ENCODE results near the gene COL4A2.

COL4A2 gene

GRCh38 chr13:110336681-110337080, 29.6 kb downstream of the COL4A2 start:
- no peak for TF ChIP-seq CTCF (IDR thresholded peaks at IDR 0.05; ENCODE audit: low read depth, low read length, missing control alignments)
- H3K4me3 ChIP-seq (replicated peaks; ENCODE audit: low read depth, low read length): no peak overlapping the region
- DNase-seq (ENCODE audit: extremely low read depth, low read depth): no peak

GRCh38 chr13:110337247-110337646, 30.2 kb downstream of the COL4A2 start:
- H3K4me3 ChIP-seq (replicated peaks; ENCODE audit: low read depth, low read length): no peak overlapping the region
- DNase-seq (ENCODE audit: extremely low read depth, low read depth): no peak

DNA sequence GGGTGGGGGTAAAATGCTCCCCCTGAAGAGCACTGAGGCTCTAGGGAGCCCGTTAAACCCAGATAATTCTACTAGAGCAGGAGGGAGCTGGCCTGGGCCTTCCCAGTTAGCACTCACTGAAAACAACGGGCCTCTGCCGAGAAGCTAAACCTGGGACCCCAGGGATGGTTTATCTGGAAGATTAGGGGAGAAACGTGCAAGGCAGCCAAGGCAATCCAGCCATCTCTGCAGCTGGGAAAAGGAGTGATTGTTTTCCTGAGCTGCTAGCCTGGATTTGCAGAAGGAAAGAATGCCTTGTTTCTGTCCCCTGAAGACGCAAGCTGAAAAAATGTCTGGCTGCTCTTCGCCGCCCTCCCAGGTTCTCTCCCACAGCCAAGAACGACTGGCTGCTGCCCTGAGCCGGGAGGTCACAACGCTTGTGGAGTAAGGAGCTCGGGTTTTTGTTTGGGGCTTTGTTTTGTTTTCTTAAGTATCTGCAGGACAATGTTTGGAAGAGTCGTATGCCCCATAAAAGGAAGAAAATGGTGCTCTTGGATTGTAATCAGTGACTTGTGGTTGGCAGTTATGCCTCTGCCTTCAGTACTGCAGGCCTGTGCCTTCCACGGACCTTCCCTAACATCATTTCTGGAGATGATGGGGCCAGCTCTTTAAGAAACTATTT, 31.5 kb downstream of the COL4A2 start:
- H3K4me3 ChIP-seq (replicated peaks; ENCODE audit: low read depth, low read length): no peak overlapping the region
- DNase-seq (ENCODE audit: extremely low read depth, low read depth): no peak
- no peak for TF ChIP-seq CTCF (IDR thresholded peaks at IDR 0.05; ENCODE audit: low read depth, low read length, missing control alignments)

More at GRCh38 chr13:110337247-110337646, 30.2 kb downstream of the COL4A2 start:
- TF ChIP-seq CTCF (IDR thresholded peaks at IDR 0.05; ENCODE audit: low read depth, low read length, missing control alignments): no peak

DNA sequence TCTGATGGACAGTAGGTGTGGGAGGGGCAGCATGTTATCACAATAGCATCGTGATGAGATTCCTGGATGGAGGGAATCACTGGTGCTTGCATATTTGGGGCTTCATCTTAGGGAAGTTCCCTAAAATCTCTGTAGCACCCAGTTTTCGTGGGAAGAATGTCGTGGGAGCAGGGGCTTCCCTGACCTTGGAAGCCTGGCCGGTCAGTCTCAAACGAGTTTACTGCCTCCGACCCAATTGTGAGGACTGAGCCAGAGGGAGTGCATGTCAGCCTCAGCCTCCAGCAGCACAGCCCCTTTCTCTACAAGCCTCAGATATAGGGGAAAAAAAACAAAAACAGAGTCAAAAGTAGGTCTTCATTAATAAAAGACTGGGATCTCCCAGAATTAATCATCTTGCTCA, 32.2 kb downstream of the COL4A2 start:
- TF ChIP-seq CTCF (IDR thresholded peaks at IDR 0.05; ENCODE audit: low read depth, low read length, missing control alignments): no peak
- H3K4me3 ChIP-seq (replicated peaks; ENCODE audit: low read depth, low read length): no peak overlapping the region
- no peak for DNase-seq (ENCODE audit: extremely low read depth, low read depth)

GRCh38 chr13:110339975-110340550, 33.0 kb downstream of the COL4A2 start:
- no peak overlapping the region for H3K4me3 ChIP-seq (replicated peaks; ENCODE audit: low read depth, low read length)
- no peak for DNase-seq (ENCODE audit: extremely low read depth, low read depth)
- no peak for TF ChIP-seq CTCF (IDR thresholded peaks at IDR 0.05; ENCODE audit: low read depth, low read length, missing control alignments)

GRCh38 chr13:110340812-110341444, 33.8 kb downstream of the COL4A2 start:
- no peak overlapping the region for H3K4me3 ChIP-seq (replicated peaks; ENCODE audit: low read depth, low read length)
- no peak for DNase-seq (ENCODE audit: extremely low read depth, low read depth)
- TF ChIP-seq CTCF (IDR thresholded peaks at IDR 0.05; ENCODE audit: low read depth, low read length, missing control alignments): no peak
